Activated T-helper 1 cell treated with anti-CD3 and anti-CD28 coated beads, Interleukin-2, amount 50 U/mL, for 16 hours (primary cell): Measurements from ENCODE around the gene FAM13A.
A peak's percentile ranks its signal among the peaks of the same experiment; 100 is the strongest.
"Not testable (repeated sequence)": the region's sequence is repeated elsewhere in the genome, so short reads cannot be mapped to it uniquely, and the experiment has no call there.

Source experiments
- DNase-seq, 2 donors: peaks; one replicate each; pipeline ENCODE4 v3.0.0-alpha.2; 2020; ENCODE audit warnings: low read depth in 1 of 2, low spot score in 1 of 2

The FAM13A gene

DNA sequence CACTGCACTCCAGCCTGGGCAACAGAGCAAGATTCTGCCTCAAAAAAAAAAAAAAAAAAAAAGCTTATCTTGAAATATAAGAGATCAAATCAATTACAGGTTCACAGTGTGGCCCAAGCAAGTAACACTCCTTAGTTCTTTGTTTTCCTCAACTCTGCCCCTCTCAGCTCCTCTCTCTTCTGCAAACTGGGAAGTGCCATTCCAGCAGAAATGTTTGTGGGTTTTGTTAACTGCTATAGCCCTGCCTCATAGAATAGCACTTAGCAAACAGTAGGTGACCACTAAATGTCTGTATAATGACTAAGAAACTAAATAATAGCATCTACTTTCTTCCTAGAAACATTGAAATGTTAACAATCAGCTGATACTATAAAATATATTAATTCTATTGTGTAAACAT lies 199.4 kb downstream of the FAM13A start:
- no peak for DNase-seq

DNA sequence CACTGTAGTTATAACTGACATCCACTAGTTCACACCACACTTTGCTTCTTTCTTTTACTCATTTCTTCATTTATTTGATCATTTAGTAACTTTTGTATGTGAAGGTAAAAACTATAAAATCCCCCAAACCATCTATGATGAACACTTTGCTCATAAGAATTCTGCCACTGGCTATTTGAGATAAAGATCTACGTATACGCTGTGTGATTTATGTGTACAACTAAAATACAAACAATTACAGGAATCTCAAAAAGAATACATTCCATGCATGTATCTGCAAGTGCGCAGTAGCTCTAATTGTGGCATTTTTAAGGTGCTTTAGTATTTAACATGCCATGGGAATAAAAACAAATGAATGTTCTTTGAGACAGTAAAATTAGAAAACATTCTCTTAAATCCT lies 202.5 kb downstream of the FAM13A start:
- no peak for DNase-seq

DNA sequence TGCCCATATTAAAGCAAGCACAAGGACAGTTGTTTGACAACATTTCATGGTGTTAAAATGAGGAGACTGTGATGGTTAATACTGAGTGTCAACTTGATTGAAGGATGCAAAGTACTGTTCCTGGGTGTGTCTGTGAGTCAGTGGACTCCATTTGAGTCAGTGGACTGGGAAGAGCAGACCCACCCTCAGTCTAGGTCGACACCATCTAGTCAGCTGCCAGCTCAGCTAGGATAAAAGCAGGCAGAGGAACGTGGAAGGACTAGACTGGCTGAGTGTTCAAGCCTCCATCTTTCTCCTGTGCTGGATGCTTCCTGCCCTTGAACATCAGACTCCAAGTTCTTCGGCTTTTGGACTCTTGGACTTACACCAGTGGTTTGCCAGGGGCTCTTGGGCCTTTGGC lies 203.4 kb downstream of the FAM13A start:
- DNase-seq = not testable (repeated sequence)

DNA sequence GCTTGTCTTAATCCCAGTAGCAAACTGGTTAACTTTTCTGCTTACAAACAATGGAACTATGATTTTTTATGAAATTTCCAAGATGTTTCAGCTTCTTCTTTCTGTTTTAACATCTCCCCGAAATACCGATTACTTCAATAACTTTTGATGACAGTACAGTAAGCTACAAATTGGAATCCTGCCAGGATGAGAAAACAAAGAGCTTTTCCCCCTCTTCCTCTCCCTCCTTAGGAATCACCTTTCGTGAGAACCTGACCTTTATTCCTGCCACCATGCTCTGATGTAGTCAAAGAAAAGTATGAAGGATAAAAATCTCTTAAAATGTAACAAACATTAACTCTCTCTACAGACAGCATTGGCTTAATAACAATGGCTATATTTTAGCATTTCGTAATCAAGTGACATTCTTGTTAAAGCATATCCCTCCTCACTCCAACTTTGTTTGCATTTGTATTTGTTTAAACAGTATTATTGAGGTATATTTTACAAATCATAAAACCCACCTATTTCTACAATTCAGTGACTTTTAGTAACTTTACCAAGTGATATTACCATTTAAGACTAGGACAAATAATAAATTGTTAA lies 210.7 kb downstream of the FAM13A start:
- DNase-seq = no peak

DNA sequence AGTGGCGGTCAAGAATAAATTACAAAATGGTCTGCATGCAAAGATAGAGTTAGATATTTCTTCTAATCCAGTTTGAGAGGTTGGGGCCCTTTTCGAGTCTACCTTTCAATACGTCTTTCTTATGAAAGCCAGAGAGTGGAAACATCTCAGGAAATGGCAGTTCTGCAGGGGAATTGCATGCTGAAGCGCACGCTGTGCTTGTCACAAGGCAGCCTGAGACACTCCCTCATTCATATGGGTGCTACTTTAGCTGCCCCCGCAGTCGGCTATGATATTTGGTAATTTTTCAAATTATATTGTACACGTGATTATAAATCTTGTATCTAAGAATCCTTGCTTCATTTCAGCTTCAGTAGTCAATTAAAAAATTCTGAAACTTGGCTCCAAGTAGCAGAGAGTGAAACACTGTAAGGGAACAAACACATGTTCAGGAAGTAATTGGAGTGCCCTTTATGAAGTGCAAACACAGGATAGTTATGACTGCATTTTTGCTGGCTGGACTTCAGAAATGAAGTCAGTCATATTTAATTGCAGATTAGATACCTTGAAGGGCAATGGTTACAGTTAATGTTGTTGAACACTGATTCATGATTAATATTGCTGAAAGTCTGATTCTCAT lies 213.8 kb downstream of the FAM13A start:
- no peak for DNase-seq

DNA sequence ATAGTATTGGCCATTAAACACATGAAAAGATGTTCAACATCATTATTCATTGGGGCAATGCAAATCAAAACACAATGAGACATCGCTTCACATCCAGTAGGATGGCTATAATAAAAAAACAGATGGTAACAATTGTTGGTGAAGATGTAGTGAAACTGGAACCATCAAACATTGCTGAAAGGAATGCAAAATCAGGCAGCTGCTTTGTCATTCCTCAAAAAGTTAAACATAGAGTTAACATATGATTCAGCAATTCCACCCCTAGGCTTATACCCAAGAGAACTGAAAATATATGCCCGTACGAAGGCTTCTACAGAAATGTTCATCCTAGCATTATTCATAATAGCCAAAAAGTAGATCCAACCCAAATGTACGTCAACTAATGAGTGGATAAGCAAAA lies 215.3 kb downstream of the FAM13A start:
- no peak for DNase-seq

DNA sequence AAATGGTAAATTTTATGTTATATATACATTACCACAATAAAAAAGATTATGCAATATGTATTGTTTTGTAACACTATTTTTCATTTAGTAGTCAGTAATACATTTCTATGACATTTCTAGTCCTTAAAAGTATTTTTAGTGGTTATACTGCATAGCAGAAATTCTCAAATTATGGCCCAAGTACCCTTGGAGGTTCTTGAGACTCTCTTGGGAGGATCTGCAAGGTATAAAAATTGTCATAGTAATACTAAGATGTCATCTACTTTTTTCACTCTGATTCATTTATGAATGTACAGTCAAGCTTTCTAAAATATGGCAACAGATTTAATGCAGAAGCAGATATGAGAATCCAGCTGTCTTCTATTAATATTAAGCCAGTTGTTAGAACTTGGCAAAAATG lies 220.8 kb downstream of the FAM13A start:
- no peak for DNase-seq

DNA sequence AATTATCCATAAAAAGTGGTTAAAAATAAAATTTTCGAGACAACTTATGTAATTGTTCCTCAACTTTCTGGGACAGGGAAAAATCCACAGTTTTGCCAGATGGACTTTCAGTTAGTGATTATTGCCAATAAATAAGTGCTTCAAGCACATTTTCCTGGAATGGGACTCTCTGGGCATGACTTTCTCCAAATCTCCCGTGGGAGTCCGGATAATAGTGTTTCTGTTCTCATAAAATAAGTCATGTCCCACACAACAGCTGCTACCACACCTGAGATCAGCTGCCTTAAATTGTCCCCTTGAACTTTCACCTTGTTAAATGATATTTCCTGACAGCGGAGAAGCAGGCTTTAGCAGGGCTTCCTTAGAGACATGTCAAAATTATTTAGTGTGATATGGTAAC lies 226.0 kb downstream of the FAM13A start:
- no peak for DNase-seq

DNA sequence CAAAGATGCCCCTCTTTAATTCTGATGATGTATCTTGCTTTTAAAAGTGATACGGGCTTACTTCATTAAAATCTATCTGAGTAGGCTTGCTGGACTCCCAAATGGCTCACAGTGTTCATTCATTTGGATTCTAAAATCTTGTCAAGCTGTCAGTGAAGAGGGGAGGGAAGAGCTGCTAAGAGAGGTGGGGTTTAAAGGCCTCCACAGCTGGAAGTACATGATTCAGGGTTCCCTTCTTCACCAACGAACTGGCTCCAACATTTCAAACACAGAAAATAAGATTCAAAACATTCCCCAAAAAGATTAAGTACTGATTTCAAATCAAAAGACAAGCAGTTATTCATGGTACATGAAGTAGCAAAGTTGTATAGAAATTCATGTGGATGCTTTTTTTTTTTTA lies 226.4 kb downstream of the FAM13A start:
- no peak for DNase-seq

DNA sequence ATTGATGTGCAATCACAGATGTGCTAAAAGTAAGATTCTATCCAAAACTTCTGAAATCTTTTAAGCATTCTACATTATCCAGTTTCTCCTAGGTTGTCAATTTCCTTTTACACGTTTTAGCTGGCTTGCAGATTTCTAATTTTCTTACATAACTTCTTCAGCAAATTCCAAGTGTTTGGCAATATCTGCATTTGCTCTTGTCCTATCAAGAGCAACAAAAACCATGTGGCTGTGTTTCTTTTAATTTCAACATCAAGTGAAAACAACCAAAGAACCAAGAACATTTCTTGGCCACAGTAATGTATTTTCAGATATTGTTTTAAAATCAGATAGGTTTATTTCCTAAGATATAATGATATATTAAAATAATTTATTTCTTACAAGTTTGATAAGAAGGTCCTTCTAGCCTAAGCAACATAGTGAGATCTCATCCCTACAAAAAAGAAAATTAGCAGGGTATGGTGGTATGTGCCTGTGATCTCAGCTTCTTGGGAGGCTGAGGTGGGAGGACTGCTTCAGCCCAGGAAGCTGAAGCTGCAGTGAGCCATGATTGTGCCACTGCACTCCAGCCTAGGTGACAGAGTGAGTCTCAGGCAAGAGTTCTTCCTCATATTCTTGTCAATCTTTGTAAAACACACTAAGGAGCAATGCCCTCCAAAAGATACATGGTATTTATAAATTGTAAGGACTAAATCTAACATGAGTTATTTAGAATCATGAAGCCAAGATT lies 228.0 kb downstream of the FAM13A start:
- no peak for DNase-seq

DNA sequence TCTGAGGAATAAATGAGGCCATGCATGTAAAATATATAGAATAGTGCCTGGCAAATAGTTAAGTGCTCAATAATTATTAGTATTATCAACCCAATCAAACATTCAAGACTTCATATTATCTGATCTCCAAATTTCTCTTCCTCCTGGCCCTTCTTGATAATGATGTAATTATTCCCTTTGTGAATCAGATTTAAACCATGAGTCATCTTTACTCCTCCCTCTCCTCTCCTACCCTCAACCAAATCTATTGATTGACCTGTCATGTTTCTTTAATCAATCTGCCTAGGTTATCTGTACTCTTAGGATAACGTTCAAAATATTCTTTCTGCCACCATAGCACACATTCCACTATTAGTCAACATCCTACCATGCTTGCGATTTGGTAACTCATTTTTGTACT lies 229.5 kb downstream of the FAM13A start:
- DNase-seq = no peak

DNA sequence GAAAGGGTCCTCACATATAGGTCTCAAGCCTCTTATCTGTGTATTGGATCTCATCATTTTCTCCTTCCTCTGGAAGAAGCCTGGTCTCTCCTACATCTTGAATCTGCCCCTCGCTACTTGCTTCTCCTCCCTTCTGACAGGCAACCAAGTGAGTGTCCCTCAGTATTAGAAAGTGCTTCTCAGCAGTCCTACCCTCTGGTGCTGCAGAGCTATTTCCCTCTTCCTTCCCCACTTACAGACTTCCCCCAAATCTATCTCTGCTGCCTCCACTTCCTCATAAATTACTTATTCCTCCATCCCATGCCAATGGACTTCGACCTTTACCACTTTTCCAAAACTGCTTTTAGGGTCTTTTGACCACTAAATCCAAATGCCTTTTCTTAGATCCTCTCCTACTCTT lies 230.2 kb downstream of the FAM13A start:
- DNase-seq = no peak

DNA sequence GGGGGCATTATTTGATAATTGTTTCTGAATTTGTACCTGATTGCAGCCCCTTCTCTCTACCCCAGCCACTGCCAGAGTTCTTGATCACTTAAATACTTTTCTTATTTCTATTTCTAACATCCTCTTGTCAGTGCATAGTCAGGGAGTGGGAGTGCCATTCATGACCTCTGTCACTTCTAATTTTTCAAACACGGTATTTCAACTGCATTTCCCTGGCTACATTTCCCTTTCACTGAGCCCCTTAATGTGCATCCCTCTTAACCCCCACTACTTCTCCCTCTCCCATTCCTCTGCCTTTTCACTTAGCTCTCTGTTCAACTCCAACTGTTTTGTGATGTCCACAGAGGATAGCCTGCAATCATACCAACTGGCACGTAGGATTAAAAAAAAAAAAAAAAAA lies 231.1 kb downstream of the FAM13A start:
- DNase-seq = no peak

DNA sequence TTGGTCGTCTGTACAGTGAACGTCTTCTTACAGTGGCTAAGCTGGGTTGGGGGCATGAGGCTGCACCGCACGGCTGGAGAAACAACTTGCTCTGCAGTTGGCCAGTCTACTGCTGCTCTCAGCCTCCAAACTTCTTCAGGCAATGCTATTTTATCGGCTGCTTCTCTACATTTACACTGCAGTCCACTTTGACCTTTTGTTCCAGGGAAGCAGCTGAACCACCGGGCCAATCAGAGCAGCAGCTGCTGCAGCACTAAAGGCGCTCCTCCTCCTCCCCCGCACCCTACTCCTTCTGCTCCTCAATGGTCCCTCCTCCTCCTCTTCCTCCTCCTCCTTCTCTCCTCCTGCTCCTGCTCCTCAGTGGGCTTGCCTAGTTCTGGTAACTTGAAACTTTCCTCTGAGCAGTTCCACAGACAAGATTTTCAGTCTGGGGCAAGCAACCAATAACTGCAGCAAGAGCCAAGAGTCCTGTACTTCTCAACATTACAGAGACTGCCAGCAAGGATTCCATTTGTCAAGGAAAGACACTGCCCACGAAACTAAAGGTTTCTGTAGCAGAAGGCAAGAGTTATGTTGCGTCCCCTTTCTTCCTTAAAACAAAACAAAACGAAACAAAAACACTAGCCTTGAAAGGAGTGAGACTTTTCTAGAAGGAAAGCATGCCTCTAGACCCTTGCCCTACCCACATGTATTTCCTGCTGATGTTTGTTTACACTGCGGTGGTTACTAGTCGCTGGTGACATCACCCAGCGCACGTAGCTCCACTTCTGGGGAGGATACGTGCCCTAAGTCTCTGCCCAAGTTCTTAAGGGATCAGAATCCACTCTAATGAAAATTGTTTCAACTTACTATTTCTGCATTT lies 233.7 kb downstream of the FAM13A start:
- DNase-seq = peak; percentile 16 to 26

DNA sequence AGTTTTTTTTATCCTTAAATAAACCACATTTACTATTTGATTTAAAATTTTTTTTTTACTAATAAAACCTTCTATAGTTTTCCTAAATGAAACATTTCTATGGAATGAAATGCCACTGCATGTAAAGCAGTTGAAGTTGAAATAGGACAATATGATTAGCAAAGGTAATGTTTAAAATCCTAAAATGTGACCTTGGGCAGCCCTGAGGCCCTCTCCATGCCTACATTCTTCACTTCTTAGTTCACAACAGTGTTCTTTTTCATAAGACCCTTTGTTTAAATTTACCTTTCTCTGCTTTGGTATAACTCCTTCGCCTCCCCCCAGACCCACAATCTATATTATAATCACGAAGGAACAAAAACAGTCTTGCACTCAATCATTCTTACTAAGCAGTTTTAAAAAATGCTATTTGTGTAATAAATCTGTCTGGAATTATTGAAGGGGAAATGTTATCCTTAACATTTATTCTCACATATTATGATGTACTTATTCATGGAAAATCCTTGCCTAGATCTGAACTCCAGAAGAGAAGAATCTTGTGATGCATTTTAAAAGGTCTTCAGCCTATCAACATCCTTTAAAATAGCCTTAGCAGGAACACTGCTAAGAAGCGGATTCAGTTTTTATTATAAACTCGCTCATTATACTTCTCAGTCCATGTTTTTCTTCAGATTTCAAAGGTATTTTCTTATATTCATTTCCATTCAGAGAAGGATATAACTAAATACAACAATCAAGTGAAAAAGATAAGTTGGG lies 234.8 kb downstream of the FAM13A start:
- no peak for DNase-seq

DNA sequence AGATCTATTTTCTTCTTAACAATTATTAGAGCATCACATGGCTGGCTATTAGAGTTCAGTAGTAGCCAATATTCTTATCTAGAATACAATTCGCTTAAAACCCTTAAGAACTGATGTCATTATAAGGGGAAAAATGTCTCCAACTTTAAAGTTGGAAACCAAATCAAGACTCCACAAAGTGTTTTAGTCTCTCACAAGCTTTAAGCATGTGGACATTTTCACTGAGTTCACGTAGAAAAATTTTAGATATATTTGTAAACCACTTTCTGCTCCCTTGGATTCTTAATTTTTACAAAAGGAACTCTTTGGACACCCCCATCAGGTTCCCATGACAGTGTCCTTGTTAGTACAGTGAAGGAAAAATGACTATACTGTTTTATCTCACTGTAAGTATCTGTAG lies 235.5 kb downstream of the FAM13A start:
- DNase-seq = no peak

DNA sequence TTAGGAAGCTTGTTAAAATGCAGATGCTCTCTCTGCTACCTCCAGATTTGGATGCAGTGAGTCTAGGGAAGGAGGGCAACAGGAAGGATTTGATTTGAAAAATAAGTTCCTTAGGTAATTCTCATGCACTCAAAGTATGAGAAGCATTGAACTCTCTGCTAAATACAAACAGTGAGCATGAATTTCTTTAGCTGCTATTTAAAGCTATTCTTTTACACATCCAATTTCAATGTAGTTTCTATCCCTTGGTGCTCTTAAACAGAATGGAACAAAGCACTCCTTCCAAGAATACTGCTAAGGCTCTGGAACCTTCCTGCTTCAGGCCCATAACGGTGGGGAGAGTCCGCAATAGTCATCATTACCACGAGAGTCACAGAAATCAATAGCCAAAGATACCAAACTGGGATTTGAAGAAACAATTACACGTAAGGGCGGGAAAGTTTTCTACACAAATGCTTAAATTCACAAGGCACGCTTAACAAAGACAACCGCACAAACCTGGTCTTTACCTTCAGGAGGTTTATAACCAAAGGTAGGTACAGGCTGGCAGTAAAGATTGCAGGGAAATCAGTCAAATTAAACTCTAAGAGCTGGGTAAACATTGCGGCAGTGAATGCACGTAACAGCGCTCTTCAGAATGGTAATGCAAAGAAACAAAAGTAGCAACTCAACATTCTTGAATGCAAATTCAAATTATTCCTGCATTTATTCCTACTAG lies 236.1 kb downstream of the FAM13A start:
- no peak for DNase-seq

DNA sequence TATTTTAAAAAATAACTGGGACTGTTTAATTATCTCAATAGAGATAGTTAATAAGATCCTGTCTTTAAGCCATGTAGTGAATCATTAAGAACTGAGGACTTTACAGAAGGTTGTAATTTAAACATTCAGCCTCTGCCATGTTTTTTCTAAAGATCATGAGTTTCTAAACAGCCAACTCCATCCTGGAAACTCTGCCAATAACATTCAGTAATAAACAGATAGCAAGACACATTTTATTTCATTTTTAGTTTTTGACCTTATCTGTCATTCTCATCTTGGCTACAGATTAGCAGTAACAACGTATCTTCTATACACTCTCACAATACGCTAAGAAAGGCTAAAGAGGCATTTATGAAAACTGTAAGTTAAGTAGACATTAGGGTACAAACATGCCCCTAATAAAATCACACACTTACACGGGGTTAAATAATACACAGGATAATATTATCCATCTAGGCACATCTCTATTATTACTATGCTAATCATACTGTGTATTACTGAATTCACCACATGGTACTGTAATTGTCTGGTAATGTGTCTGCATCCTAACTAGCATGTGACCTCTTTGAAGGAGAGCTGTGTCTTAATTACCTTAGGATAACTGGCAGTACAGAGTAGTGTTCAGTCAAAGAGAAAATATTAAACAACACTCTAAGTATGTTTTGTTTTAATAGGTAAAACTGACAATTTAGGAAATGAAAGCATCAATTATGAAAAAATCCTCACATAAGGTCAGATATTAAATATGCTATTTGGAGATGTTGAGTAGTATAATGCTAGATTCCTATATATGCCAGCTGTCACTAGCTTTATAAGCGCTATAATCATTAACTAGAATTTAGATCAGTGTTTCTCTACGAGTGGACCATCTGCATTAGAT lies 236.9 kb downstream of the FAM13A start:
- DNase-seq = no peak
